ENCODE data around the gene WFIKKN2.

The WFIKKN2 gene

DNA sequence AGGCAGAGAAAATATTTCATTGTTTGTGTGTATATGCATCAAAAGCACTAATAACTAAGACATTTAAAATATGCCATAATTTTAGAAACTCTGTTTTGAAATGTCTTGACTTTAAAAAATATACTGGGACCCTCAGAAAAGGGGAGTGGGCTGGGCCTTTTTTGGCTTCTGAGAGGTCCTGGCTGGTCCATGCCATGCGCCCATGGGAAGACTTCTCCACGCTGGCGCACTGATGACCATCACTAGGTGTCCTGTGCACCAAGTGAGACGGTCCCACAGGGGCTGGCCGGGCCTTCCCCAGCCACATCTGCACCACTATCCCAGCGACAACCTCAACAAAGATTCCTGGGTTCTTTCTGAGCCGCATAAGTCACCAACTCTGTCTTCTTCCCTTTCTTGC is 27.0 kb upstream of the WFIKKN2 start:
- DNase-seq (ENCODE audit: low spot score): no peak

DNA sequence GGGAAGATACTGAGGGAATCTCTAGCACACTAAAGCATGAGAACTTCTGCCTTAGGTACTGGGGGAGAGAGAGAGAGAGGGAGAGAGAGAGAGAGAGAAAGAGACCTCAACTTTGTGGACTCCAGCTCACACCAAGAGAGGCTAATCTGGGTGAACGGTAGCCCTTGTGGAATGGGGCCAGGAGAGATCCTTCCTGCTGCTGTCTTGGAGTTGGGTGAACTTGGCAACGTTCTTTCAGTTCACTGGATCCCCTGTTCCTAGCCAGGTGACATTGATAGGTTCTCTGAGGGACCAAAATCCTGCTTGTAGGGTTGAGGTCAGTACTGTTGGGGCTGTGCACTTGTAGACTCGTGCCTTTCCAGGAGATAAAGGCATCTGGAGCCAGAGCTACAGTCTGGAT is 26.5 kb upstream of the WFIKKN2 start:
- DNase-seq (ENCODE audit: low spot score): no peak

- DNase-seq (ENCODE audit: low spot score): no peak
Observed at GRCh38 chr17:50813583-50813982, 21.8 kb upstream of the WFIKKN2 start.

GRCh38 chr17:50815400-50815799 is 20.0 kb upstream of the WFIKKN2 start:
- DNase-seq (ENCODE audit: low spot score): no peak

DNA sequence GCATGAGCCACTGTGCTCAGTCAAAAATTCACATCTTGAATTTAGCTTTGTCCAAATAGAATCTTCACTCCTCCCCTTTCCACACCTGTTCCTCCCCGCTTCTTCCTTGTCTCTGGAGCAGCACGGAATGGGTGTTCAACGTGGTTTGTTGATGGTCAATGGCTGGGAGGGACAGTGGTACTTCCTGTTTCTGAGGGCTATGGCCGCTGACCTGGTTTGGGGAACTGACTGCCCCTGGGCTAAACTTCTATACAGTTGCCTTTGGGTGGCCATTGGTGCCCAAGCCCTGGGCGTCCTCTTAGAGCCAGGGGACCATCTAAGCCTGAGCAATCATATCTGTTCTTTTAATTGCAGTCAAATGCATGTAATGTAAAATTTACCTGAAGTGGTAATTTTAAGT is 19.1 kb upstream of the WFIKKN2 start:
- DNase-seq (ENCODE audit: low spot score): no peak

- peak; percentile 67 for DNase-seq (ENCODE audit: low spot score)
Observed at GRCh38 chr17:50816771-50817751, 18.3 kb upstream of the WFIKKN2 start.

DNA sequence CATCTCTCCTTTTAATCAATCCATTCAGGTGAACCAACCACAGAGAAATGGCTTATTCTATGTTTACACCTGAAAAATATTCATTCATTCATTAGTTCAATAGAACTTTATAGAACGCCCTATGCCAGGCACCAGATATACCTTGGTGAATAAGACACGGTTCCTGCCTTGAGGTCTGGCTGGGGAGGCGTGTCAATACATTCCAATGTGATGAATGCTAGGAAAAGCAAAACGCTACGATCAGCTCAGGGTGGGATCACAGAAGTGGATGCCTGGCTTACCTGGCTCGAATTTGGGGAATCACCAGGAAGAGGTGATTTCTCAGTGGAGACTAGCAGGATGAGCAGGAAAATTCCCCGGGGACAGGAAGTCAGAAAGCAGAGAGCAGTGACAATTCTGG is 17.5 kb upstream of the WFIKKN2 start:
- peak; percentile 43 for DNase-seq (ENCODE audit: low spot score)

DNA sequence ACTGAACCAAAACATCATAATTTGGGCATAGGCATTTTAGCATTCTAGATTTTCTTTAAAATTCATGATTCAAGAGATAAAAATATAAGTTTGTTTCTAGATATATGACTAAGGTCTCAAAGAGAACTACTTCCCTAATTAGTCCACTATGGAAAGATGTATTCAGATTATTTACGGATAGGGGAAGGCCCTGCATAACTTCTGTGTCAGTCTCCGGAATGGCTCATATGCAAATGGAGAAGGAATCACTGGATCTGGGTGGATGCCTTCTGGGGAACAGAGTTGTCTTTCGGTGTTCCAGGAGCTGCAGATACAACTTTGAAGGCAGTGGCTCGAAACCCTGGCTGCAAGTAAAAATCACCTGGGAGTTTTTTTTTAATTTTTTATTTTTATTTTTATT is 17.1 kb upstream of the WFIKKN2 start:
- DNase-seq (ENCODE audit: low spot score): no peak

- no peak for DNase-seq (ENCODE audit: low spot score)
Observed at GRCh38 chr17:50818921-50819657, 16.3 kb upstream of the WFIKKN2 start.

DNA sequence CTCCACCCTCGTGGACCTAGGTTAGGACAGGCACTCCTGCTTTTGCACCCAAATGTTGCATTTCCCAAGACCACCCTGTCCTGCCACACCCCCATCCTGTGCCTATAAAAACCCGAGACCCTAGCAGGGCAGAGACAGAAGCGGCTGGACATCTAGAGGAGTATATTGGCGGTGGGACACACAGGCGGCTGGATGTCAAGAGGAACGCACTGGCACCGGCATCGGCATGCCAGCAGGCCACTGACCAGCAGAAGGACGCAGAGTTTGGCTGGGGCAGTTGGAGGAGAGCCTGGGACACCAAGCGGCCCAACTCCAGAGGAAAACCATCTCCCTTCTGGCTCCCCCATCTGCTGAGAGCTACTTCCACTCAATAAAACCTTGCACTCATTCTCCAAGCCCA is 14.7 kb upstream of the WFIKKN2 start:
- no peak for DNase-seq (ENCODE audit: low spot score)

GRCh38 chr17:50822550-50822949 is 12.8 kb upstream of the WFIKKN2 start:
- DNase-seq (ENCODE audit: low spot score): no peak

- DNase-seq (ENCODE audit: low spot score): no peak
Observed at GRCh38 chr17:50824429-50824828, 11.0 kb upstream of the WFIKKN2 start.

DNA sequence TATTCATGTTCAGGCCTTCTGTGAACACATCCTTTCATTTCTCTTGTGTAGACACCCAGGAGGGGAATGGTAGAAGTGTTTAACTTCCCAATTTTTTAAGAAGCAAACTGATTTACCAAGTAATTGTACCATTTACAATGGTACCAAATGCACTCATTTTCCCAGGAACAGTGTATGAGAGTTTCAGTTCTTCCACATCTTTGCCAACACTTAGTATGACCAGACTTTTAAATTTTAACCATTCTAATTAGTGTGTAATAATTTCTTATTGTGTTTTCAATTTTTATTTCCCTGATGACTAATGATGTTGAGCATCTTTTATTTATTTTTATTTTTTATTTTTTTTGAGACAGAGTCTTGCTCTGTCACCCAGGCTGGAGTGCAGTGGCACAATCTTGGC is 10.2 kb upstream of the WFIKKN2 start:
- no peak for DNase-seq (ENCODE audit: low spot score)

DNA sequence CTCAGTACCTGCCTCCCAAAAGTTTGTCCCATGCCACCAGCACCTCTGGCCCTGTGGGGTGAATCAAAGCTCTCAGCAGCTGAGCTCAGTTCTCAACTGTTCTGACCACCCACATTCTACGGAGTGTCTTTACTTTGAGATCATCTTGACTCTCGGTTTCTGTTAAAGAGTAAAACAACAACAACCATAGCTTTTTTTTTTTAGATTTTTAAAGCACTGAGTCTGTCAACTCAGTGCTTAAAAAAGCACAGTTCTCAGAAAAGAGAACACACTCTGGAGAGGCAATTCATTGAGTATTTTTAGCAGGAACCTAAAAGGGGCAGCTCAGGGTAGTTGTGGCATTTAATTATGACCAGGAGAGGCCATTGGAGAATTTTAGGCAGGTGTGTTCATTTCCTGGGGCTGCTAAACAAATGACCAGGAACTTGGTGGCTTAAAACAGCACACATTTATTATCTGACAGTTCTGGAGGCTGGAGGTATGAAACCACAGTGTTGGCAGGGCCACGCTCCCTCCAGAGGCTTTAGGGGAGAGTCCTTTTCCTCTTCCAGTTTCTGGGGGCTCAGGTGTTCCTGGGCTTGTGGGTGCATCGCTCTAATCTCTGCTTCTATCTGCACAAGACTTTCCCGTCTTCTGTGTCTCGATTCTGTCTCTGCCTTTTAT is 6.7 kb upstream of the WFIKKN2 start:
- DNase-seq (ENCODE audit: low spot score): no peak

DNA sequence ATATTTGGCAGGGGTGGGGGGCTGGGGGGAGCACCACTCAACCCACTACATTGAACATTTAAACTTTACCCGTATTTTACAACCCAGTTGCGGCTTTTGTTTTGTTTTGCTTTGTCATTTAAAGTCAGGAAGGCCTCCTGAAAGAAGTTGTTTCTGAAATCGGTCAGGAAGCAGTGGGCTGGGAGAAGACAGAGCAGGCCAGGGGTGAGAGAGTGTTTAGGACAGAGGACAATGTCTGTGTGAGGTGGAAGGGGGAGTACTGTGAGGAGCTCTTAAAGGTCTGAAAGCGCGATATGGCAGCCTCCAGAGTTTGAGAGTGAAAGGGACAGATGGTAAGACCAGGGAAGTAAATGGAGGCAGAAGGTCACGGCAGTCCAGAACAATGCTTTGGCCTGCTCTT is 6.1 kb upstream of the WFIKKN2 start:
- DNase-seq (ENCODE audit: low spot score): no peak

- DNase-seq (ENCODE audit: low spot score): no peak
Observed at GRCh38 chr17:50830352-50830751, 5.0 kb upstream of the WFIKKN2 start.

DNA sequence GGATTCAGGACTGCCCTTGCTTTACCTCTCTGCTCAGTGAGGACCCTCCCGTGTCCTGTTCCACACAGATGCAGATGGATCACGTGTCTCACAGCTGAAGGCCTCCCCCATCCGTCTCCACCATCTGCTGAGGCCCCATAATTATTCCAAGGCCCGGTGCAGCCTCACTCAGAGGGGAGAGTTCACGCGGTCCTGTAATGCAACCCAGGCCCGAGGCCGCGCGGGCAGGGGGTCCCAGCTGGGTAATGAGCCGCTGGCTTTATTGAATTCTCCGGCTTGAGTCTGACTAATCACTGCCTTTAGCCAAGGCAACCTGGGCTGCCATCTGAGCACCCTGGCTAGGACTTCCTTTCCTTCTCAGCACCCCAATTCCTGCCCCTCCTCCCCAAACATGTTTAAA is 4.4 kb upstream of the WFIKKN2 start:
- DNase-seq (ENCODE audit: low spot score): no peak

DNA sequence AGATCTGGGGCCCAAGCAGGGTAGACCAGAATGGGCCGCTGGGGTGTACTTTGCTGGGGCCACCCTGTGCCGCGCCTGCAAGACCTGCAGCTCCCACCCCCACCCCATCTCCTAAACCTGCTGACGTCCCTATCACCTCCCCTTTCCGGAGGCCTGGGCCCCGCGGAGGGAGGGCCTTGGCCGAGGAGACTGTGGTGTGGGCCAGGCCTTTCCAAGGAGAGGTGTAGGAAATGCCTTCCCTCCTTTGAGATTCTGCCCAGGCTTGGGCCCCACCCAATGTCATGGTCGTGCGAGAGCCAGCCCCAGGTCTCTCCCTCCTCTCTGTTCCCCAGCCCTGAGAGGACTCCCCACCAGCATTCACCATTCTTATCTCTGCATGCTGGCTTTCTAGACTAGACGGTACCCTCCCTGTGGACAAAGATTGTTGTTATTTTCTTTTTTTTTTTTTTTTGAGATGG is 3.9 kb upstream of the WFIKKN2 start:
- DNase-seq (ENCODE audit: low spot score): no peak

DNA sequence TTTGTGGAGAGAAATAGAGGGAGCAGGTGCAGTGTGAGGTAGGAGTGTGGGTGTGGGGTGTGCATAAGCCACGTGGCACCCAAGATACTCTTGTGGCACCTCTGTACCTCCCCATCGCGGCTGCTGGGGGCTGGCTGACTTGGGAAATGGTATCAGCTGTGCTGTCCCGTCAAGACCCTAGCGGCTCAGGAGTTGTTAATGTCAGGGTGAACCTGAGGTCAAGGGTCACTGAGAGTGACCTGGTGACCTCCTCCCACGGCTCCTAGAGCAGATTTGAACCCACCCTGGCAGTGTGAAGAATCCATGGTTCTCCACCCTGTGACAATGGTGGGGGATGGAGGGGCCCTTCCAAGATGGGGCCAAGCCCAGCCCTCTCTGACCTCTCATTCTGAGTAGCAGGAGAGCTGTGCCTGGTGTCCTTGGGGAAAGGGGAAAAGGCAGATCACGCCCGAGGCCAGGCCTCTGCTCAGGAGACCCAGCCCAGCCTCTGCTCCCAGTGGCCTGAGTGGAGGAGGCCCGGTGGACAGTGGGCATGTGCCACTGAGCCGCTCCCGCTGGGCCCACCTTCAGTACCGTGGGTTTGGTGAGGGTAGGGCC is 3.0 kb upstream of the WFIKKN2 start:
- no peak for DNase-seq (ENCODE audit: low spot score)

DNA sequence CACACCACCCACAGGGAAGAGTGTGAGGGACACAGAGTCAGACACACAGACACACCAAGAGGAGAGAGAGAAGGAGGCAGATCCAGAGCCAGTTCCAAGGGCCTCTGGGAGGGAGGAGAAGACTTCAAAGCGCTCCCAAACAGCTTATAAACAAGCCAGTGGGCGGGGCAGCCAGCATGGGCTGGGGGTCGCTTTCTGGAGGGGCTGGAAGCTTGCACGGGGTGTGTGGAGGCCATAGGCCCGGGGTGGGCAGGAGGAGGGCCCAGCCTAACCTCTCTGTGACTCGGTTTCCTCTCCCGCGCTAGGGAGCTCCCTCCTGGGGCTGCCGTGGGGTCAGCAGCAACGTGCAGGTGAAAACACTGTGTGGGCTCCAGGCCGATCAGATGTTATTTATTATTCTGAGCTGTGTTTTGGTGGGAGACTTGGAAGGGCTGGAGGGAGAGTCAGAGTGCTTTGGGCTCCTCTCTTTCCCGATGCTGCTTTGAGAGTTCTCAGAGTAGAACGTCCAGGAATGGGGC is 2.5 kb upstream of the WFIKKN2 start:
- no peak for DNase-seq (ENCODE audit: low spot score)

DNA sequence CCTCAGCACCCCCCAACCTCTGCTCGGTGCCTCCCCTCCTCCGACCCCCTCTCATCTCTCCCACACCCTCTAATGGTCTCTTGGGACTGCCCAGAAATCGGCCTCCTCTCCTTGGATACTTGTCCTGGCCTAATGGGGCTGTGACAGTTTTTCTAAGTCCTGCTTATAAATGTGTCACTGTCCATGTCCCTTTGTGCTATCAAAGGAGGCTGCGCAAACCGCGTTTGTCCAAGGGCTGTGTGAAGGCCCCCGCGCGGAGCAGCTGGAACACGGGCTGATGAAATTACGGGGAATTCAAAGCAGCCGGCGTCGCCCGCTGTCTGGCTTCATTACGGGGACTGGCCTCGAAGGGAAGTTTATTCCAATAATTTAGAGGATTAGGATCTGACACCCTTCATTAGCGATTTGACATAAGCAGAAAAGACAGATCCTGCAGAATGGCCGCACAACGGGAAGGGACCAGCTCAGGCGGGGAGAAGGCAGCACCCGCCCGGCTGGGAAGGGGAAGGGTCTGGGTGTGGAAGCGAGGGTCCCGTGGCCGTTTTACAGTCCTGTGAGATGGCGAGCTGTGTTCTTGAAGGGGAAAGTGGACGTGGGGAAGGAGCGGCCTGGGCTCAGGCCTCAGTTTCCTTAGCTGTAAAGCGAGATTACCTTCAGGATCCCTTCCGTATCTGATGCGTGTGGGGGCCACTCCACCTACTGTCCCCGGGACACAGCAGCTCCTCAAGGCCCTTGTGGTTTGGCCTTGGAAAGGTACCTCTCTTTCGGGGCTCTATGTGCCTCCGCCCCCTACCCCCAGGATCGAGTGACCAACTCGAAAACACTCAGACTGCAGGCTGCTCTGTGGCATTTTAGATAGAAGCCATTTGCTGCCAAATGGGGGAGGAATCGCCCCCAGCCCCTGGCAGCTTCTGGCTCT is 1.6 kb upstream of the WFIKKN2 start:
- no peak for DNase-seq (ENCODE audit: low spot score)

Data from AG08396 (cell line).